ENCODE data around the gene GULP1.

DNA sequence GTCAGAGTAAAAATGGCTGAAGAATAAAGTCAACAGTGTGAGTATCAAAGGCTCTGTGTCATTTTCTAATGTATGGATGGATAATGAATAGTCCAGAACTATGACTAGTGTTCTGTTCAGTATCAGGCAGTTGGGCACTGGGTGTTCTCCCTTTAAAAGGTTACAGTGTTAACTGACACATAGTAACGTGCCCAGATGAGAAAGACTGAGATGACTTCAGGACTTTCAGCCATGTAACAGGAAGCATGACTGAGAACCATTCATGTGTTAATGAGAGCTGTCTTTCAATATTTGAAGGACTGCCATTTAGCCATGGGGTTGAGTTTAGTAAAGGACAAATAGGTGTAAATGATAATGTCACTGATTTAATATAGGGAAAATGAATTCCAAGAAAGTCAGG lies 187.1 kb downstream of the GULP1 start:
- TF ChIP-seq, protein P1, sequence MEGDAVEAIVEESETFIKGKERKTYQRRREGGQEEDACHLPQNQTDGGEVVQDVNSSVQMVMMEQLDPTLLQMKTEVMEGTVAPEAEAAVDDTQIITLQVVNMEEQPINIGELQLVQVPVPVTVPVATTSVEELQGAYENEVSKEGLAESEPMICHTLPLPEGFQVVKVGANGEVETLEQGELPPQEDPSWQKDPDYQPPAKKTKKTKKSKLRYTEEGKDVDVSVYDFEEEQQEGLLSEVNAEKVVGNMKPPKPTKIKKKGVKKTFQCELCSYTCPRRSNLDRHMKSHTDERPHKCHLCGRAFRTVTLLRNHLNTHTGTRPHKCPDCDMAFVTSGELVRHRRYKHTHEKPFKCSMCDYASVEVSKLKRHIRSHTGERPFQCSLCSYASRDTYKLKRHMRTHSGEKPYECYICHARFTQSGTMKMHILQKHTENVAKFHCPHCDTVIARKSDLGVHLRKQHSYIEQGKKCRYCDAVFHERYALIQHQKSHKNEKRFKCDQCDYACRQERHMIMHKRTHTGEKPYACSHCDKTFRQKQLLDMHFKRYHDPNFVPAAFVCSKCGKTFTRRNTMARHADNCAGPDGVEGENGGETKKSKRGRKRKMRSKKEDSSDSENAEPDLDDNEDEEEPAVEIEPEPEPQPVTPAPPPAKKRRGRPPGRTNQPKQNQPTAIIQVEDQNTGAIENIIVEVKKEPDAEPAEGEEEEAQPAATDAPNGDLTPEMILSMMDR (IDR thresholded peaks at IDR 0.05), result no peak
- no peak for TF ChIP-seq POLR2A (IDR thresholded peaks at IDR 0.05)

Measured in uterus (tissue), 2 donors.